ENCODE data around the gene NPPB. TPM values are rescaled to one million over a fixed set of nuclear protein-coding genes. Genes with fewer than 3 reads are reported as not detected.

NPPB gene
- polyA plus RNA-seq, 3 donors, result 0.58 to 0.62 TPM; not detected in 1

DNA sequence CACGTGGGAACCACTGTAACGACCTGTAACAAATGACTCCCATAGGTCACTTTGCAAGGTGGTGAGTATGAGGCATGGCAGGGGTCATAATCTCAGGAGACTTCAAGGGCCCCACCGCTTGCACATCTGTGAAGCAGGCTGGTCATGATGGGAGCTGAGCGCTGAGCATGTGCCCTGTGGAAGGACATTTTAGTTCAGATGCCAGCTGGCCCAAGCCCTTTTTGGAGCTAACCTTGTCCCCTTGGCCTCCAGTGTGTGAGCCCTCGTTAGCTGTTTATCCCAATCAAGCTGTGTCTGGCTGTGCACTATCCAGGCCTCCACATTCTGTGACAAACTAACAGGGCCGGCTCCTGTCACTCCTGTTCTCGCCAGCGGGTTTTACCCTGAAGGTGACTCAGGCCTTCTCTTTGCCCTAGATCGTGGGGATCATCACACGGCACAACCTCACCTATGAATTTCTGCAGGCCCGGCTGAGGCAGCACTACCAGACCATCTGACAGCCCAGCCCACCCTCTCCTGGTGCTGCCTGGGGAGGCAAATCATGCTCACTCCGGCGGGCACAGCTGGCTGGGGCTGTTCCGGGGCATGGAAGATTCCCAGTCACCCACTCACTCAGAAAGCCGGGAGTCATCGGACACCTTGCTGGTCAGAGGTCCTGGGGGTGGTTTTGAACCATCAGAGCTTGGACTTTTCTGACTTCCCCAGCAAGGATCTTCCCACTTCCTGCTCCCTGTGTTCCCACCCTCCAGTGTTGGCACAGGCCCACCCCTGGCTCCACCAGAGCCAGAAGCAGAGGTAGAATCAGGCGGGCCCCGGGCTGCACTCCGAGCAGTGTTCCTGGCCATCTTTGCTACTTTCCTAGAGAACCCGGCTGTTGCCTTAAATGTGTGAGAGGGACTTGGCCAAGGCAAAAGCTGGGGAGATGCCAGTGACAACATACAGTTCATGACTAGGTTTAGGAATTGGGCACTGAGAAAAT is 18.7 kb downstream of the NPPB start:
- WGBS, 3 donors, result 91 to 96% (median 94%) methylated on average over 20 of the region's 20 CpGs
- H3K27ac ChIP-seq (ENCODE audit: low read depth, low read length), result no peak overlapping the region

DNA sequence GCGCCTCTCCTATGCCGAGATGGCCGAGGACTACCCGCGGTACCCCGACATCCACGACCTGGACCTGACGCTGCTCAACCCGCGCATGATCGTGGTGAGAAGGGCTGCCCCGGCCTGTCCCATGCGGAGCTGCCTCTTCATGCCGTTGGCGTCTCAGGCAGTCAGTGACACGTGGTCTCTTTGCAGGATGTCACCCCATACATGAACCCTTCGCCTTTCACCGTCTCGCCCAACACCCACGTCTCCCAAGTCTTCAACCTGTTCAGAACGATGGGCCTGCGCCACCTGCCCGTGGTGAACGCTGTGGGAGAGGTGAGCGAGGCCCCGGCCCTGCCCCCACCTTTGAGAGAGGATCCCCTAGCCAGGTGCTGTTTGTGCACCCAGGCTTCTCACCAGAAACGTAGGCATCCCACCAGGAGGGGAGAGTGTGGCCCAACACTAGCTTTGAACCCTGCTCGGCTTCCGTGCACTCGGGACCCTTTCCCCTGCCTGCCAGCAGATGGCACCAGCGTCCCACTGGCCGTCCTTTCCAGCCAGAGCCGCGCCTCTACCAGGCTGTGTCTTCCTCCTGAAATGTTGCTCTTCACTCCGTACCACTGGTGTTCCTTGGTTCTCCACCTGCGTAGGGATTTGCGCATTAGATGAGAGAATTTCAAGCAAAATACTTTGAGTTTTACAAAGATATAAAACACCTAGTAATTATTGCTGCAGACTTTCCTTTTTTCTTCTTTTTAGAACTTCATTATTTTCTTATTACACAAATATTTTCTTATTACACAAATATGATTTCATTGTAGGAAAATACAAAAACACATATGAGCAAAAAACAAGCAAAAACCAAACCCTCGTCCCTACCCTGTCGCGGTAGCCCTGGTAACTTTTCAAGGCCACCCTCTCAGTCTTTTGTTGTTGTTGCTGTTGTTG is 20.1 kb downstream of the NPPB start:
- H3K27ac ChIP-seq (ENCODE audit: low read depth, low read length), result no peak overlapping the region
- WGBS, 3 donors, result 63 to 66% (median 65%) methylated on average over 40 of the region's 40 CpGs

GRCh38 chr1:11837767-11838348 is 20.9 kb downstream of the NPPB start:
- H3K27ac ChIP-seq (ENCODE audit: low read depth, low read length), result no peak overlapping the region
- WGBS, 3 donors, result 85 to 92% (median 88%) methylated on average over 11 of the region's 11 CpGs

DNA sequence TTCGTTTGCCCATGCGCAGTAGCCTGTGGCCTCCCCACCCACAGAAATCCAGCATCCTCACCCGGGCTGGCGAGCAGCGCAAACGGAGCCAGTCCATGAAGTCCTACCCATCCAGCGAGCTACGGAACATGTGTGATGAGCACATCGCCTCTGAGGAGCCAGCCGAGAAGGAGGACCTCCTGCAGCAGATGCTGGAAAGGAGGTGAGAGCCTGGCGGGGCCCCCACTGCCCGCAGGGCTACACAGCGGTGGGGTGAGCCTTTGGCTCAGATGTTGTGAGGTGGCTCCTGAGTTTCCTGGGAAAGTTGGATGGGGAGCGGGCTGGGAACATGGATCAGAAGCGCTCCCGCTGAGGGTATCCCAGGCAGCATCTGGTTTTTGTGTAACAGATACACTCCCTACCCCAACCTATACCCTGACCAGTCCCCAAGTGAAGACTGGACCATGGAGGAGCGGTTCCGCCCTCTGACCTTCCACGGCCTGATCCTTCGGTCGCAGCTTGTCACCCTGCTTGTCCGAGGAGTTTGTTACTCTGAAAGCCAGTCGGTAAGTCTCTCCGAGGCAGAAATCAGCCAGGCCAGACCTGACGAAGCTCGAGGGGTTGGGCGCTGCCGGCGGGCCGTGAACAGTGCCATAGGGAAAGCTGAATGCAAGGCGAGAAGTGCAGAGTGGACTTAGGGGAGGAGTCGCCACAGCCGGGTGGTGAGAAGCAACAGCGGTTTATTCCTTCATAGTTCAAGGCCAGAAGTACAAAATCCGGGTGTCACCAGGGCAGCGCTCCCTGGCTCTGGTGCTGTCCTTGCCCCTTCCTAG is 21.6 kb downstream of the NPPB start:
- WGBS, 3 donors, result 89 to 91% (median 90%) methylated on average over 36 of the region's 36 CpGs
- H3K27ac ChIP-seq (ENCODE audit: low read depth, low read length), result no peak overlapping the region

- no peak overlapping the region for H3K27ac ChIP-seq (ENCODE audit: low read depth, low read length)
- WGBS, 3 donors, result 93 to 94% (median 94%) methylated on average over 28 of the region's 28 CpGs
These were observed 23.1 kb downstream of the NPPB start for GRCh38 chr1:11835441-11836225.

- 93 to 95% (median 94%) methylated on average over 13 of the region's 13 CpGs for whole genome bisulfite sequencing, 3 donors
- H3K27ac ChIP-seq (ENCODE audit: low read depth, low read length), result no peak overlapping the region
These were observed 24.8 kb downstream of the NPPB start for GRCh38 chr1:11833900-11834299.

- 92 to 94% (median 93%) methylated on average over 8 of the region's 8 CpGs for WGBS, 3 donors
- no peak overlapping the region for H3K27ac ChIP-seq (ENCODE audit: low read depth, low read length)
These were observed 25.2 kb downstream of the NPPB start for GRCh38 chr1:11833497-11833896.

- 48 to 87% (median 78%) methylated on average over 9 of the region's 9 CpGs for WGBS, 3 donors
- no peak overlapping the region for H3K27ac ChIP-seq (ENCODE audit: low read depth, low read length)
These were observed 26.6 kb downstream of the NPPB start for GRCh38 chr1:11831945-11832725.

DNA sequence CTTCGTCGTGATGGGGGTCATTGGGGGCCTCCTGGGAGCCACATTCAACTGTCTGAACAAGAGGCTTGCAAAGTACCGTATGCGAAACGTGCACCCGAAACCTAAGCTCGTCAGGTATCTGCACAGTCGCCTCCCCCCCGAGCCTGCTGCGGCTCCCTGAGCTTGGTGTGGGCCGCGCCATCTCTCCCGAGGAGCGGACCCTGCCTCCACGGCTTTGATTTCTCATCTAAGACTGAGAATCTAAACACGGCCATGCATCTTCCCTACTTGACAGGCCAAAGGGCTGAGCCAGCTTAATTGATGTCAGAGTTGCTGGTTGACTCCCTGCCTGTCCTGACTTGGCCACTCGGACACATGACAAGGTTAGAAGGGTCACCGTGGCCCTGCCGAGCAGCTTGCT is 30.2 kb downstream of the NPPB start:
- 89 to 91% (median 91%) methylated on average over 19 of the region's 19 CpGs for WGBS, 3 donors

GRCh38 chr1:11826946-11827345 is 31.8 kb downstream of the NPPB start:
- H3K27ac ChIP-seq (ENCODE audit: low read depth, low read length), result no peak overlapping the region
- WGBS, 3 donors, result 94 to 98% (median 95%) methylated on average over 9 of the region's 9 CpGs

More for the DNA sequence above, 30.2 kb downstream of the NPPB start:
- no peak overlapping the region for H3K27ac ChIP-seq (ENCODE audit: low read depth, low read length)

GRCh38 chr1:11825131-11825530 is 33.6 kb downstream of the NPPB start:
- 87 to 91% (median 91%) methylated on average over 6 to 7 of the region's 7 CpGs for WGBS, 3 donors
- no peak overlapping the region for H3K27ac ChIP-seq (ENCODE audit: low read depth, low read length)

GRCh38 chr1:11823366-11824137 is 35.2 kb downstream of the NPPB start:
- no peak overlapping the region for H3K27ac ChIP-seq (ENCODE audit: low read depth, low read length)
- 83 to 92% (median 91%) methylated on average over 17 of the region's 17 CpGs for WGBS, 3 donors

DNA sequence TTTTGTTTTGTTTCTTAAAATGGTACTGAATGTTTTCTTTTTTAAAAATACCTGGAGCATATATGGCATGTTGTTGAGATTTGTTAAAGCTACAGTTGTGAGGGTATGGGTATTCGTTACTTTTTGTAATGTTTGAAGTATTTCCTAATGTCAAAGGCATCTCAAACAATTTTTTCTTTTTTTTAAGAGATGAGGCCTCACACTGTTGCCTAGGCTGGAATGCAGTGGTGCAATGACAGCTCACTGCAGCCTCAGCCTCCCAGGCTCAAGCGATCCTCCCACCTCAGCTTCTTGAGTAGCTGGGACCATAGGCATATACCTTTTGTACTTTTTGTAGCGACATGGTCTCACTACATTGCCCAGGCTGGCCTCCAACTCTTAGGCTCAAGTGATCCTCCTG is 36.7 kb downstream of the NPPB start:
- 86 to 89% (median 88%) methylated on average over 3 of the region's 3 CpGs for WGBS, 3 donors
- H3K27ac ChIP-seq (ENCODE audit: low read depth, low read length), result no peak overlapping the region

DNA sequence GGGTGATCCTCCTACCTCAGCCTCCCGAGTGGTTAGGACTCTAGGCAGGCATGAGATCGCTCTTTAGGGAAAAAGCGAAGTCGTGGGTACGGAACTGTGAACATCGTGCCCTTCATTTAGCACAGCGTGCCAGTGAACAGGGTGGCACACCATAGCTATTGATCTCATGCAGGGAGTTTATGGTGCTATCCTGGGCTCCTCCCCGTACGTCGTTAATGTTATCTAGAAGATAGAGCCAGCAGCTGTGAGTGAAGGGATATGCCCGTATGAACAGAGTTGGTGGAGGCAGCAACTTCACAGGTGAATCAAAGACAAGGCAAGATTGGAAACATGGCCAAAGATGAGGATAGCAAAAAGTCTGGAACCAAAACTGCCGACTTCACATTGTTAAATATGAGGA is 41.6 kb downstream of the NPPB start:
- H3K27ac ChIP-seq (ENCODE audit: low read depth, low read length), result no peak overlapping the region
- WGBS, 3 donors, result 92 to 95% (median 94%) methylated on average over 12 of the region's 12 CpGs

DNA sequence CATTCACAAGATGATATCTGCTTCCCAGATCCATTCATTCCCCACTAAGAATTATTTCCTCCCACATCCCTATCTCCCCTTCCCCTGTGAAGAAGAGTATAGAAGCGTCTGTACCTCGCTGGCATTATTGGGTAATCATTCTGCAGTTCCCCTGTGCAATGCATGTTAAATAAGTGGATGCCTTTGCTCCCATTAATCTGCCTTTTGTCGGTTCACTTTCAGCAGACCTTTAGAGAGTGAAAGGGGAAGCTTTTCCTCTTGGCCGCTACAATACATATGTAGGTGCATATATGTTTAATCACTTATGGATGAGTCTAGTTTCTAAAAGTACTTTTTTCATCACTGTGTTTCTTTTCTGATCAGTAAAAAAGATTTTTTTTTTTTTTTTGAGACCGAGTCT is 45.7 kb downstream of the NPPB start:
- H3K27ac ChIP-seq (ENCODE audit: low read depth, low read length), result no peak overlapping the region
- WGBS, 3 donors, result 71 to 80% (median 74%) methylated on average over 5 of the region's 5 CpGs

Data from adipose tissue (tissue), 3 donors.